Fibroblast of peridontal ligament (primary cell): ENCODE results near the gene IQSEC1.

Source experiments
- DNase-seq: peaks from one replicate; pipeline ENCODE4 v3.0.0-alpha.2; 2010; ENCODE audit errors: extremely low read depth

The IQSEC1 gene

GRCh38 chr3:13049400-13049799 is 23.8 kb downstream of the IQSEC1 start:
- DNase-seq = no peak

GRCh38 chr3:13047296-13048165 is 25.7 kb downstream of the IQSEC1 start:
- no peak for DNase-seq

- no peak for DNase-seq
Measured at GRCh38 chr3:13046569-13047274, 26.5 kb downstream of the IQSEC1 start.

GRCh38 chr3:13045904-13046568 is 27.2 kb downstream of the IQSEC1 start:
- no peak for DNase-seq

- DNase-seq = no peak
Measured at GRCh38 chr3:13045241-13045903, 27.9 kb downstream of the IQSEC1 start.

GRCh38 chr3:13044496-13045240 is 28.6 kb downstream of the IQSEC1 start:
- DNase-seq = no peak

- no peak for DNase-seq
Measured at GRCh38 chr3:13043656-13044055, 29.6 kb downstream of the IQSEC1 start.

GRCh38 chr3:13042715-13043271 is 30.4 kb downstream of the IQSEC1 start:
- no peak for DNase-seq

- DNase-seq = no peak
Measured at GRCh38 chr3:13042127-13042701, 31.0 kb downstream of the IQSEC1 start.

GRCh38 chr3:13041113-13041776 is 32.0 kb downstream of the IQSEC1 start:
- DNase-seq = no peak

- DNase-seq = no peak
Measured at GRCh38 chr3:13040361-13041074, 32.7 kb downstream of the IQSEC1 start.

- DNase-seq = no peak
Measured at GRCh38 chr3:13039213-13039896, 33.9 kb downstream of the IQSEC1 start.

GRCh38 chr3:13037458-13038117 is 35.6 kb downstream of the IQSEC1 start:
- DNase-seq = no peak

GRCh38 chr3:13034861-13035260 is 38.4 kb downstream of the IQSEC1 start:
- DNase-seq = no peak

- no peak for DNase-seq
Measured at GRCh38 chr3:13034109-13034800, 39.0 kb downstream of the IQSEC1 start.

GRCh38 chr3:13032206-13032605 is 41.0 kb downstream of the IQSEC1 start:
- no peak for DNase-seq

GRCh38 chr3:13031621-13032020 is 41.6 kb downstream of the IQSEC1 start:
- no peak for DNase-seq

GRCh38 chr3:13030684-13031083 is 42.5 kb downstream of the IQSEC1 start:
- no peak for DNase-seq
